ENCODE data around the gene KCNH2.

The KCNH2 gene

DNA sequence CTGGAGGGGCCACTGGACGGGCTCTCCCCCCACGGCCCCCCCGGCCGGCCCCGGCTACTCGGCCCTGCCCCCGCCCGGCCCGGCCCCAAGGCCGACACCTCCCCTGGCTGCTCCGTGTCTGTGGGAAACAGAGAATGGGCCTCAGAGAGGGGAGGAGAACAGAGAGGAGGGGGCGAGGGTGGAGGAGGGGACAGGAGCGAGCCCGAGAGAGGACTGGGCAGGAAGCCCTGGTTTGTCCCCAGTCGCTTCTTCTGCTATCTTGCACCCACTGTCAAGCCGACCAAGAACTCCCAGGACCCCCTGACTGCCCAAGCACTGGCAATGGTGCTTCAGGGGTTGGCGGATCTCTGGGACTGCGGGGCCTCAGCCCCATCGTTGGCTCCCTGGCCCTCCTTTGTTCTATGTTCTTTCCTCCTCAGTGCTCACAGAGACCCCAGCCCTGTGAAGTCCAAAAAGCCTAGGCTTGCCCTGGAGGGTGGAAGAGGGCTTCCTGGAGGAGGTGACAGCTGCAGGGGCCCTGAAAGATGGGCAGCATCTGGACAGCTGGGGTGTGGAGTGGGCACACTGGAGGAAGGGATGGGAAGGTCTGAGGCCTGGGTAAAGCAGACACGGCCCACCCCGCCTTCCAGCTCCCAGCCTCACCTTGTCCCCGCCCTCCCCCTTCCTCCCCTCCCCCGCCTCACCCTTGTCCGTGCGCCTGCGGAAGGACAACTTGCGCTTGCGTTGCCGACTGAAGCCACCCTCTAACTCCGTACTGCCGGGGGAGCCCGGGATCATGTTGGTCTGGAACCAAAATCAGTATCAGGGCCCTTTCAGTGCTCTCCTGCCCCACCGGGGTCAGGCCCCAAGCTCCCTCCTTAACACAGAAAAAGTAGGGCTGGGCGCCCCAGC, 30.1 kb downstream of the KCNH2 start:
- DNase-seq = no peak

- no peak for DNase-seq
Observed at GRCh38 chr7:150947241-150947745, 30.8 kb downstream of the KCNH2 start.

GRCh38 chr7:150946421-150947240, 31.5 kb downstream of the KCNH2 start:
- no peak for DNase-seq

- DNase-seq = no peak
Observed at GRCh38 chr7:150945853-150946420, 32.2 kb downstream of the KCNH2 start.

DNA sequence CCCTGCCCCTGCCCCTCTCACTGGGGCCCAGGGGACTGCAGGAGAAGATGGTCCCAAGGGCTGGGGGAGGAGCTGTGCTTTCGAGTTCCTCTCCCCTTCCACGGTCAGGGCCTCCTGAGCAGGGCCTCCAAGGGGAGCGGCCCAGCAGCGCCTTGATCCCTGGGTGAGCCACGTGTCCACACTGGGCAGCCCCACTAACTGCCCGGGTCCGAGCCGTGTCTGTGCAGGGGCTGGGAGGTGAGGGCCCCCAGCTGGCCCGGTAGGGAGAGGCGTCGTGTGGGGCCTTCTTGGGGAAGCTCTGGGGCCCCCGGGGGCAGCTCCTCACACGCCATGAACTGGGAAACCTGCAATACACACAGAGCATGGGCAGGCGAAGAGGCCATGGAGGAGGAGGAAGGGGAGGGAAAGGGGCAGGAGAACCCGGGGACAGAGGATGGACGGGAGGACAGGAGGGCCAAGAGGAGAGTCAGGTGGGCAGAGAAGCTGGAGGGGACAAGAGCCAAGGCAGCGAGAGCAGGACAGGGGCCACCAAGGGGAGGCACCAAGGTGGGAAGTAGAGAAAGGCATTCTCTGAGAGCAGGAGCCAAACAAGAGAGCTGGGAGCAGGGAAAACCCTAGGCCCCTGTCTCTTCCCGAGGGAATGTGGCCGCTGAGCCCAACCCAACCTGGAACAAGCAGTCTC, 32.8 kb downstream of the KCNH2 start:
- DNase-seq = no peak

DNA sequence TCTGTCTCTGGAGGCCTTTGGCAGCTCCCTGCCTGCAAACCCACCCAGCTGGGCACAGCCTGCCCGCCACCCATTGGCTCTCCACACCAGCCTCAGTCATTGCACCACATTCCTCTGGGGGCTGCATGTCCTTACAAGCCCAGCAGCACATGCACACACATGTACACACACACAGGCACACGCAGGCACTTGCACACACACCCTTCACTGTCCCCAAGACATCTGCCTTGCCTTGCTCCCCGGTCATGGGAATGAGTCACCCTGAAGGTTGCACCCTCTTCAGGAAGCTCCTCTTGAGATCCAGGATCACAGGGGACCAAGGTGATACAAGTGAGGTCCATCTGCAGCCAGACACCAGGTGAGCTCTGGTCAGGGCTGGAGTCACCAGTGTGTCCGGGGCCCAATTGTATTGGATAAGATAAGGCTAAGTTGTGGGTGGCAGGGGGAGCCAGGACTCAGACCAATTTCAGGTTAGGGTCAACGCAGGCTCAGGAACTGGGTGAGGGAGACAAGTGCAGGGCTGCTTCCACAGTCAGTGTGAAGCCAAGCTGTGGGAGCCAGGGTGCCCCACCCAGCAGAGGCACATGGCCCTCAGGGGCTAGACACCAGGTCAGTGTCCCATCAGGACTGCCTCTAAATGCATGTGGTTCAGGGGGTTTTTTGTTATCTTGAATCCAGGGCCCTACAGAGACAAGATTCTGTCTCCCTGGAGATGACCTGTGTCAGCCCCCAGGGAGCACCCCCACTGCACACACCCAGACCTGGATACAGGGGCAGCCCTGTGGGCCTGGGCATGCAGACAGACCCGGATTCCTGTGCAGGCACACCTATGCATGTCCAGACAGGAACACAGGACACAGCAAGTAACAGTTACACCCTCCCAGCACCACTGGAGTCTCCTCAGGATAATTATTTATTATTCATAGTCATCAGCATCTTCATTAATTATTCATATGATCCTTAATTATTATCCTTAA, 33.8 kb downstream of the KCNH2 start:
- DNase-seq = no peak

DNA sequence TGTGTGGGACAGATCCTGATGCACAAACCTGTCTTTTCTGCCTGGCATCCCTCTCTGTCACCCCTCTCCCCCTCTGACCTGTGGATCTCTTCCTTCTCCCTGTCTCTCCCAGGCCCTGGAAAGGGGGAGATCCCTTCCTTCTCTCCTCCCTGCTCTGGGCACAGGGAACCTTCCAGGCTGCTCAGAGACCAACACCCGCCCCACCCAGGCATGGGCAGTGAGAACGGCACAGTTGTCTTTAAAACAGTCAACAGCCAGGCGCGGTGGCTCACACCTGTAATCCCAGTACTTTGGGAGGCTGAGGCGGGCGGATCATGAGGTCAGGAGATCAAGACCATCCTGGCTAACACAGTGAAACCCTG, 34.7 kb downstream of the KCNH2 start:
- DNase-seq = no peak

DNA sequence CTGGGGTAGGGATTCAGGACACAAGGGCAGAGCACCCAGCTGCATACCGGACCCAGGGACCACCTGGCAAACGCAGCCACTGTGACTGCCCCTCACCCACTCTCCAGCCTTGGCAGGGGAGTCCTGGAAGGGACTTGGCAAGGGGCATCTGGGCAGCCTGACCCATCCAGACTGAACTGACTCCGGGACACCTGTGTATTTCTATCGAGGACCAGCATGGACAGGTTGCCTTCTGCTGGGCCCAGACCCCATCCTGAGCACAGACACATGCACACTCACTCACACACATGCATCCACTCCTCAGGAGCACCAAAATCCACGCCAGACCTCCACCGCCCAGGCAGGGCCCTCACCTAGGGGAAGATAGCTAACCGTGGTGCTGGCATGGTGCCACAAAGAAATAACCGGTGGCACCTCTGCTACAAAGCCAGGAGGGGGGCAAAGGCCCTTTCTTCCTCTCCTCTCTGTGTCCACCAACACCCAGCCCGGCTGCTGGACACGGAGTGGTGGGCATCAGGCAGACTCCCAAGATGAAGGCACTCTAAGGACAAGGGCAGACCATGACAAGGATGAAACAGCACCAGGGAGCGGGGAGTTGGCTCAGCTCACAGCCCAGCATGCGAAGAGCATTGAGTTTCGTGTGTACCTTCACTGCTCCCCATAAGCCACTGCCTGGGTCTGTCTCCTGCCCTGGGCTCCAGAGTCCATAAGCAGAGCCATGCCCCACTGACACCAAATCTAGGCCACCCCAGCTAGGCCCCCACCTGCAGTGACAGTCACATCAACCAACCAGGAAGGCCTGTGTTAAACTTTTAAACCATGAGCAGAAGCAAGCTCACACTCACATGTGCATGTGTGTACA, 35.3 kb downstream of the KCNH2 start:
- DNase-seq = no peak

GRCh38 chr7:150942001-150942590, 36.0 kb downstream of the KCNH2 start:
- no peak for DNase-seq

GRCh38 chr7:150941351-150942000, 36.6 kb downstream of the KCNH2 start:
- no peak for DNase-seq

- no peak for DNase-seq
Observed at GRCh38 chr7:150940431-150941102, 37.6 kb downstream of the KCNH2 start.

DNA sequence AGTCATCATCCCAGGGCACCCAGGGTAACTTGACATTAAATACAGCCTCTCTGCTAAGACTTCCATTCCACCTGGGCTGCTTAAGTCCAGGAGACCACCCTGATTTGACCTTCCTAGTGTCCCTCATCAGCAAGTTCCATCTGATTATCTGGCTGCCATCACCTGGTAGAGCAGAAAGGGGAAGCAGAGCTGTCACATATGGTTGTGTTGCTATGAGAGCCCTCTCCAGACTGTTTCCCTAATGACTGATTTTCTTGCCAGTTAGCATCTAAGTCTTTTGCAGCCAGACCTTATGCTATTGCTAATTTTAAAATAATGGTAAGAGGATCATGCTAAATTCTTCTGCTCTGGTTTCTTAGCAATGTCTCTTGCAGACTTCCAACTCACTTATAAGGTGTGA, 38.7 kb downstream of the KCNH2 start:
- DNase-seq = peak; percentile 16

DNA sequence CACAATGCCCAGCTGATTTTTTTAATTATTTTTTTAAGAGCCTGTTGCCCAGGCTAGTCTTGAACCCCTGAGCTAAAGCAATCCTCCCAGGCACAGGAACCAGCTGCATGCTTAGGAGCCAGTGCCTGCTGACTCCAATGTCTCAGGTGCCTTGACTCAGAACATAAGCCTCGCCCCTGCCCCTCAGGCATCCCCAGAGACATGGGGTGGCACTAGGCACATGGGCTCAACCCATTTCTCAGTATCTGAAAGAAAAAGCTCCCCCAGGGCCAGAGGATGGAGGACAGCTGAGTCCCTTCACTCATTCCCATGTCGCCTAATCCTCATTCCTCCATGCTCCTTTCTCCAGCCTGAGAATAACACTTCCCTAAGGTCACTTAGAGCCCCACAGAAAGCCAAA, 39.1 kb downstream of the KCNH2 start:
- DNase-seq = no peak

GRCh38 chr7:150938566-150938965, 39.6 kb downstream of the KCNH2 start:
- no peak for DNase-seq

DNA sequence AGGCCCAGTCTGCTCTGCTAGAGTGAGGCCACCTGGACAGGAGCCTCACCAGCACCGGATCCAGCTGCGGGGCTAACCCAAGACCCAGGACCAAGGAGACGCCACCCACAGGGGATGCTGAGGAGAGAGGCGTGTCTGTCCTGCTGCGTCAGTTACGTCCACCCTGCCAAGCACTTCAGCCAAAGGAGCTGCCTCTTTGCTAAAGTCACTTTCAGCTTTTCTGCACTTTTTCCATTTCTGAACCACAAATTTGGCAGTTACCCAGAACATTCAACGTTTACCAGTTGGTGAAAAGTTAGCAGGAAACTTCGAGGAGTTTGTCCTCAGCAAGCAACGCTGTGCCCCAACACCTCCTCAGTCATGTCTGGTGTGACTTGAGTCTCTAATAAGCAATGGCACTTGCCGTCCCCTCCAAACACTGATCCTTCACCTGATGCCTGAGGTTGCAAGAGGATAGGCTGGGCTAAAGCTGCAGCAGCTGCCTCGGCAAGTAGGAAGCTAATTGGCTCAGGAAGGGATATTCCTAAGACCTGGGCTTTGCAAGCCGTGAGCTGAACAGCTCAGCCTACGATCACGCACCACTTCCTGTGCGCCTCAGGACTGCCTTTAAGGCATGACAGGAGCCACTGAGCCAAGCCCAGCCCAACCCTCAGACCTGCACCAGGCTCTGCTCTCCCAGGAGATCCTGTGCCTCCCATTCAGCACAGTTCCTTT, 40.1 kb downstream of the KCNH2 start:
- peak; percentile 68 for DNase-seq

DNA sequence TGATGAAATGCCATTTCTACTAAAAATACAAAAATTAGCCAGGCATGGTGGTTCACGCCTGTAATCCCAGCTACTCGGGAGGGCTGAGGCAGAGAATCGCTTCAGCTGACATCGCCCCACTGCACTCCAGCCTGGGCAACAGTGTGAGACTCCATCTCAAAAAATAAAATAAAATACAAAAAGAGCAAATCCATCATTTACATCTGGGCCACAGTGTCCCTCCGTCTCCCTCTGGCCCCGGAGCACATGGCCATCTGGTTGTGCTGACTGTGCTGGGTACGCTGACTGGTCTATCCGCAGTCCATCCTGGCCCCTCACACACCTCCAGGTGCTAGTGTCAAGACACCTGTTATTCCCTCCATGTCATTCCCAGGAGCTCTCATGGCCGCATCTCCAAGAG, 42.1 kb downstream of the KCNH2 start:
- DNase-seq = no peak

DNA sequence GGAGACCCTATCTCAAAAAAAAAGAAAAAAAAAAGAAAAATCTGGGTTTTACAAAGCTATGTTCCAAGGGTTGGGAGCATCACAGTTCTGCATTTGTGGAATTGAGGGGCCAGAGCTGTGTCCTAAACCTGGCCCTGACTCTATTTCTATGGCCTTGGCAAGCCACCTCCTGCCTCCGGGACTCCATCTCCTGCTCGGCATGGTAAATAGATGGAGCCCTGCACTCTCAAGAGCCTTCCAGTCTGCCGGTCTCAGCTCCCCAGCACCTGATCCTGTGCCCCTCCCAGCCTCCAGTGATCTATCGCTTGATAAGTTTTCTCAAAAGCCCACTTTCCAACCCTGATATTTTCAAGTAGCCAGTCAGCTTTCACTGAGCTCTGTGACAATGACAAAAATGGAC, 43.0 kb downstream of the KCNH2 start:
- no peak for DNase-seq

DNA sequence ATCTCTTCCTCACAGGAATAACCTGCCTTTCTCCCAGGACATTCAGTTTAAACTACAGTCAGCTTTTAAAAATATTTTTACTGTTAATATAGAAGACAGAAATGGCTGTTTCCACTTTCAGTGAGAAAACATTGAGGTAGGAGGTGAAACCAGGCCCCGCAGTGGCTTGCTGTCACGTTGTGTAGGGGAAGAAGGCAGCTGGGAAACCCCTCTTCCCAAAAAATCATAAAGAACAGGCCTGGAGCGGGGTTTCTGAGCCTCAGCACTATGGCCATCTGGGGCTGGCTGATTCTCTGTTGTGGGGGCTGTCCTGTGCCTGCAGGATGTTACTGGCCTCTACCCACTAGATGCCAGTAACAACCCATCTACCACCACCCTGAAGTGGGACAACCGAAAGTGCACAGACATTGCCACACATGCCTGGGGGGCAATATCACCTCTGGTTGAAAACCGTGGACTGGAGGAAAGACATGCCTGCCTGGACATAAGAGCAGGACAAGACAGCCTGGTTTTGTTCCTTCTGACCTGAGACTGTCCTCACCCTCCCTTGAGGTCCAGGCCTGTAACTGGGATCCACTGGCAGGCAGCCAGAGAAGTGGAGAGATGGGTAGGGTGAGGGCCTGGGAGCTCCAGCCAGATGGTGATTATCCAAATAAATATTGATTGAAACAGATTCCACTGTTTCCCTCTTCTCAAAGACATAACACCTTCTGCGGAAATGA, 43.9 kb downstream of the KCNH2 start:
- no peak for DNase-seq

Data from NCI-H524 treated with DMSO at 0.1 percent for 48 hours (cell line).